ENCODE measurements around the gene MRFAP1.
"Not testable (repeated sequence)": the region's sequence is repeated elsewhere in the genome, so short reads cannot be mapped to it uniquely, and the experiment has no call there.

MRFAP1 gene

GRCh38 chr4:6672131-6672530 lies 31.6 kb downstream of the MRFAP1 start:
- DNase-seq, result no peak

- DNase-seq, result not testable (repeated sequence)
Measured at GRCh38 chr4:6672541-6673190, 32.2 kb downstream of the MRFAP1 start.

- DNase-seq, result not testable (repeated sequence)
Measured at GRCh38 chr4:6673191-6673659, 32.7 kb downstream of the MRFAP1 start.

GRCh38 chr4:6673660-6674499 lies 33.4 kb downstream of the MRFAP1 start:
- DNase-seq, result peak; percentile 49

- DNase-seq, result peak; percentile 27
Measured at GRCh38 chr4:6674500-6675149, 34.1 kb downstream of the MRFAP1 start.

- peak; percentile 17 for DNase-seq
Measured at GRCh38 chr4:6676722-6677558, 36.5 kb downstream of the MRFAP1 start.

- no peak for DNase-seq
Measured at GRCh38 chr4:6680372-6681034, 40.0 kb downstream of the MRFAP1 start.

- DNase-seq, result no peak
Measured at GRCh38 chr4:6681191-6681590, 40.7 kb downstream of the MRFAP1 start.

- DNase-seq, result no peak
Measured at GRCh38 chr4:6682862-6683590, 42.5 kb downstream of the MRFAP1 start.

GRCh38 chr4:6684656-6685055 lies 44.2 kb downstream of the MRFAP1 start:
- DNase-seq, result no peak

GRCh38 chr4:6686104-6686787 lies 45.8 kb downstream of the MRFAP1 start:
- no peak for DNase-seq

GRCh38 chr4:6687947-6688878 lies 47.7 kb downstream of the MRFAP1 start:
- peak; percentile 64 for DNase-seq

GRCh38 chr4:6688879-6689505 lies 48.5 kb downstream of the MRFAP1 start:
- no peak for DNase-seq

- no peak for DNase-seq
Measured at GRCh38 chr4:6689506-6689960, 49.0 kb downstream of the MRFAP1 start.

All from NCI-H510A treated with DMSO at 0.1 percent for 48 hours (cell line).